ENCODE measurements around the gene TRIL.

The TRIL gene

GRCh38 chr7:28904578-28905048 lies 53.5 kb downstream of the TRIL start:
- DNase-seq = no peak
- TF ChIP-seq GATA1 (IDR thresholded peaks at IDR 0.05; ENCODE audit: low read depth, low read length) = no peak
- no peak for TF ChIP-seq POLR2A (IDR thresholded peaks at IDR 0.05; ENCODE audit: low read length)

- TF ChIP-seq GATA1 (IDR thresholded peaks at IDR 0.05; ENCODE audit: low read depth, low read length) = no peak
- TF ChIP-seq POLR2A (IDR thresholded peaks at IDR 0.05; ENCODE audit: low read length) = no peak
Measured at GRCh38 chr7:28903730-28904577, 54.2 kb downstream of the TRIL start.

More at GRCh38 chr7:28903730-28904577, 54.2 kb downstream of the TRIL start:
- no peak for DNase-seq

Measured in erythroblast (primary cell).